Karpas-422 (cell line): ENCODE measurements around the gene ESRRB. TPM values are rescaled to one million over a fixed set of nuclear protein-coding genes. Genes with fewer than 3 reads are reported as not detected.

ENCODE experiments used
- DNase-seq: peaks from one replicate; pipeline ENCODE4 v3.0.0-alpha.2; 2015
- H2AFZ ChIP-seq: fragments of 200-600 bp; sonication (generic); 2 replicates; pipeline ENCODE4 v1.6.1; 2014; ENCODE audit warnings: antibody characterized with exemption, low read length, mixed read lengths
- H3K27ac ChIP-seq: fragments of 200-600 bp; sonication (generic); 2 replicates; pipeline ENCODE4 v1.5.1; 2014; ENCODE audit warnings: mild to moderate bottlenecking, low read length, moderate library complexity
- H3K27me3 ChIP-seq: fragments of 200-600 bp; sonication (generic); 2 replicates; pipeline ENCODE4 v1.6.1; 2014; ENCODE audit warnings: low read length, mixed read lengths
- H3K36me3 ChIP-seq: fragments of 200-600 bp; sonication (generic); 2 replicates; pipeline ENCODE4 v1.6.1; 2014; ENCODE audit warnings: low read length, mixed read lengths; ENCODE audit not compliant: insufficient read depth
- H3K4me1 ChIP-seq: fragments of 200-600 bp; sonication (generic); 2 replicates; pipeline ENCODE4 v1.6.1; 2014; ENCODE audit warnings: mild to moderate bottlenecking, low read length, mixed read lengths
- H3K4me2 ChIP-seq: fragments of 200-600 bp; sonication (generic); 2 replicates; pipeline ENCODE4 v1.6.1; 2014; ENCODE audit warnings: low read length, low read depth, mild to moderate bottlenecking; ENCODE audit not compliant: poor library complexity, severe bottlenecking
- H3K4me3 ChIP-seq: fragments of 200-600 bp; sonication (generic); 2 replicates; pipeline ENCODE4 v1.5.1; 2014; ENCODE audit warnings: mild to moderate bottlenecking, antibody characterized with exemption, low read length, mixed read lengths
- H3K79me2 ChIP-seq: fragments of 200-600 bp; sonication (generic); 2 replicates; pipeline ENCODE4 v1.6.1; 2014; ENCODE audit warnings: mild to moderate bottlenecking, low read length, mixed read lengths
- H3K9ac ChIP-seq: fragments of 200-600 bp; sonication (generic); 2 replicates; pipeline ENCODE4 v1.6.0; 2014; ENCODE audit warnings: low read length
- H3K9me2 ChIP-seq: fragments of 200-600 bp; sonication (generic), shearing (Covaris generic); replicated peaks from 2 replicates; pipeline ENCODE4 v1.6.0; 2014; ENCODE audit warnings: mild to moderate bottlenecking, low read length, moderate library complexity; ENCODE audit not compliant: insufficient read depth
- H3K9me3 ChIP-seq: fragments of 300-700, 200-600 bp; sonication (generic); 2 replicates; pipeline ENCODE4 v1.6.1; 2014; ENCODE audit warnings: low read length, mixed read lengths
- H4K20me1 ChIP-seq: fragments of 200-600 bp; sonication (generic); 2 replicates; pipeline ENCODE4 v1.6.1; 2014; ENCODE audit warnings: mild to moderate bottlenecking, antibody characterized with exemption, low read length, low read depth; ENCODE audit not compliant: insufficient read depth
- total RNA-seq: library from RNA; depleted of rRNA; stranded (reverse); fragments of >200 nt; shearing (Covaris generic); gene quantifications from 2 replicates; pipeline ENCODE4 v1.2.3, GENCODE V29; 2014; ENCODE audit warnings: low replicate concordance

The ESRRB gene
- total RNA-seq, 1 experiment from 2014 or later, result not detected

- no peak overlapping the region for H3K4me3 ChIP-seq
- no peak for DNase-seq
- no peaks in the 10 kb centered on the region for H3K79me2 ChIP-seq
- H3K27me3 ChIP-seq, result no peaks in the 10 kb centered on the region
- no peaks in the 10 kb centered on the region for H4K20me1 ChIP-seq
- no peaks in the 10 kb centered on the region for H3K9me2 ChIP-seq
- H3K9ac ChIP-seq, result no peak overlapping the region
- no peak overlapping the region for H3K27ac ChIP-seq
- H3K9me3 ChIP-seq, result no peaks in the 10 kb centered on the region
- no peaks in the 10 kb centered on the region for H3K36me3 ChIP-seq
- H2AFZ ChIP-seq, result no peak overlapping the region
- H3K4me2 ChIP-seq, result no peak overlapping the region
- no peaks in the 10 kb centered on the region for H3K4me1 ChIP-seq
These were observed 45.7 kb downstream of the ESRRB start for GRCh38 chr14:76421662-76422061.

GRCh38 chr14:76422662-76423061 lies 46.7 kb downstream of the ESRRB start:
- Histone ChIP-seq H3K4me1 (no peaks in the 10 kb centered on the region), H4K20me1 (no peaks in the 10 kb centered on the region), H3K4me3 (no peak overlapping the region), H3K4me2 (no peak overlapping the region), H3K9ac (no peak overlapping the region), H3K79me2 (no peaks in the 10 kb centered on the region), H3K36me3 (no peaks in the 10 kb centered on the region), H3K9me3 (no peaks in the 10 kb centered on the region), H2AFZ (no peak overlapping the region), H3K27ac (no peak overlapping the region), H3K9me2 (no peaks in the 10 kb centered on the region), H3K27me3 (no peaks in the 10 kb centered on the region)
- DNase-seq, result no peak

GRCh38 chr14:76423534-76423933 lies 47.6 kb downstream of the ESRRB start:
- Histone ChIP-seq H4K20me1 (no peaks in the 10 kb centered on the region), H3K4me1 (no peaks in the 10 kb centered on the region), H3K9me2 (no peaks in the 10 kb centered on the region), H3K36me3 (no peaks in the 10 kb centered on the region), H3K27ac (no peak overlapping the region), H3K27me3 (no peaks in the 10 kb centered on the region), H3K9me3 (no peaks in the 10 kb centered on the region), H3K9ac (no peak overlapping the region), H2AFZ (no peak overlapping the region), H3K4me2 (no peak overlapping the region), H3K79me2 (no peaks in the 10 kb centered on the region), H3K4me3 (no peak overlapping the region)
- no peak for DNase-seq

GRCh38 chr14:76424359-76424758 lies 48.4 kb downstream of the ESRRB start:
- no peak overlapping the region for H3K4me3 ChIP-seq
- H3K27me3 ChIP-seq, result no peaks in the 10 kb centered on the region
- DNase-seq, result no peak
- H2AFZ ChIP-seq, result no peak overlapping the region
- H3K4me1 ChIP-seq, result no peaks in the 10 kb centered on the region
- no peak overlapping the region for H3K27ac ChIP-seq
- no peaks in the 10 kb centered on the region for H3K9me3 ChIP-seq
- H3K9me2 ChIP-seq, result no peaks in the 10 kb centered on the region
- no peak overlapping the region for H3K9ac ChIP-seq
- no peaks in the 10 kb centered on the region for H4K20me1 ChIP-seq
- H3K79me2 ChIP-seq, result no peaks in the 10 kb centered on the region
- no peak overlapping the region for H3K4me2 ChIP-seq
- no peaks in the 10 kb centered on the region for H3K36me3 ChIP-seq

- H3K4me1 ChIP-seq, result no peaks in the 10 kb centered on the region
- H3K36me3 ChIP-seq, result no peaks in the 10 kb centered on the region
- no peak overlapping the region for H3K9ac ChIP-seq
- H3K27ac ChIP-seq, result no peak overlapping the region
- no peak overlapping the region for H2AFZ ChIP-seq
- H3K4me3 ChIP-seq, result no peak overlapping the region
- DNase-seq, result peak; percentile 55
- H4K20me1 ChIP-seq, result no peaks in the 10 kb centered on the region
- H3K9me3 ChIP-seq, result no peaks in the 10 kb centered on the region
- no peak overlapping the region for H3K4me2 ChIP-seq
- no peaks in the 10 kb centered on the region for H3K79me2 ChIP-seq
- no peaks in the 10 kb centered on the region for H3K27me3 ChIP-seq
- no peaks in the 10 kb centered on the region for H3K9me2 ChIP-seq
These were observed 50.3 kb downstream of the ESRRB start for GRCh38 chr14:76426161-76426696.

- DNase-seq, result no peak
- H3K9me3 ChIP-seq, result no peaks in the 10 kb centered on the region
- H3K27me3 ChIP-seq, result no peaks in the 10 kb centered on the region
- no peak overlapping the region for H2AFZ ChIP-seq
- H3K9me2 ChIP-seq, result no peaks in the 10 kb centered on the region
- no peaks in the 10 kb centered on the region for H3K36me3 ChIP-seq
- H3K79me2 ChIP-seq, result no peaks in the 10 kb centered on the region
- no peak overlapping the region for H3K9ac ChIP-seq
- peaks cover 2% of the 10 kb centered on the region; the same call in 1 of the 2 replicates for H3K4me1 ChIP-seq
- no peaks in the 10 kb centered on the region for H4K20me1 ChIP-seq
- H3K4me2 ChIP-seq, result no peak overlapping the region
- no peak overlapping the region for H3K27ac ChIP-seq
- H3K4me3 ChIP-seq, result no peak overlapping the region
These were observed 52.7 kb downstream of the ESRRB start for GRCh38 chr14:76428611-76429010.

GRCh38 chr14:76430017-76430416 lies 54.1 kb downstream of the ESRRB start:
- Histone ChIP-seq H3K4me2 (no peak overlapping the region), H3K36me3 (no peaks in the 10 kb centered on the region), H3K27ac (no peak overlapping the region), H3K9ac (no peak overlapping the region), H4K20me1 (no peaks in the 10 kb centered on the region; the same call in 1 of the 2 replicates), H3K9me2 (no peaks in the 10 kb centered on the region), H3K79me2 (no peaks in the 10 kb centered on the region), H3K4me3 (no peak overlapping the region), H3K27me3 (no peaks in the 10 kb centered on the region), H3K9me3 (no peaks in the 10 kb centered on the region), H2AFZ (no peak overlapping the region), H3K4me1 (peaks cover 13% of the 10 kb centered on the region)
- DNase-seq, result no peak

- no peak for DNase-seq
- Histone ChIP-seq H3K4me3 (no peak overlapping the region), H4K20me1 (no peaks in the 10 kb centered on the region; the same call in 1 of the 2 replicates), H3K79me2 (no peaks in the 10 kb centered on the region), H3K9me3 (no peaks in the 10 kb centered on the region), H3K27me3 (no peaks in the 10 kb centered on the region), H2AFZ (no peak overlapping the region), H3K4me1 (peaks cover 13% of the 10 kb centered on the region), H3K9ac (no peak overlapping the region), H3K4me2 (no peak overlapping the region), H3K9me2 (no peaks in the 10 kb centered on the region), H3K27ac (no peak overlapping the region), H3K36me3 (no peaks in the 10 kb centered on the region)
These were observed 54.6 kb downstream of the ESRRB start for GRCh38 chr14:76430475-76430980.
